Common myeloid progenitor, CD34-positive (primary cell): Measurements from ENCODE around the gene FIBP.

Experiments
- CTCF ChIA-PET: fragments of 350-600 bp; sonication (Branson Sonifier 250); formaldehyde crosslinking; loops from one replicate; lab custom pipeline; 2021; ENCODE audit warnings: antibody characterized with exemption; lab: Charles Lee
- POLR2A ChIA-PET: fragments of 350-600 bp; sonication (Branson Sonifier 250); formaldehyde crosslinking; loops from one replicate; lab custom pipeline; 2021; ENCODE audit warnings: antibody characterized with exemption; lab: Charles Lee
- DNase-seq, 3 donors: peaks; one replicate each; pipeline versions ENCODE4 v3.0.0 to v3.0.0-alpha.2; 2013
- H3K27ac ChIP-seq, 2 experiments: 1 replicate in 1 of 2; 2 replicates in 1 of 2; pipeline ENCODE4 v1.7.0; 2013; ENCODE audit warnings: inconsistent platforms in 2 of 2, low read length in 2 of 2, mild to moderate bottlenecking in 2 of 2, low read depth in 1 of 2, moderate library complexity in 1 of 2; ENCODE audit not compliant: severe bottlenecking in 2 of 2, insufficient read depth in 1 of 2, poor library complexity in 1 of 2
- H3K27me3 ChIP-seq, 5 experiments: replicated peaks in 2 of 5; 1 replicate in 3 of 5; 2 replicates in 2 of 5; pipeline versions ENCODE4 v1.6.1 to v1.7.0; 2013; ENCODE audit warnings: low read length in 4 of 5, mild to moderate bottlenecking in 2 of 5, moderate library complexity in 2 of 5, inconsistent platforms in 1 of 5; ENCODE audit not compliant: insufficient read depth in 5 of 5, control insufficient read depth in 4 of 5
- H3K36me3 ChIP-seq, 4 experiments: 1 replicate in 2 of 4; 2 replicates in 2 of 4; pipeline versions ENCODE4 v1.6.1 to v1.7.0; 2013; ENCODE audit warnings: low read length in 3 of 4, control low read depth in 1 of 4, mild to moderate bottlenecking in 1 of 4; ENCODE audit not compliant: control insufficient read depth in 4 of 4, insufficient read depth in 4 of 4
- H3K4me1 ChIP-seq, 4 experiments: 1 replicate in 3 of 4; 2 replicates in 1 of 4; pipeline versions ENCODE4 v1.6.1 to v1.7.1; 2013; ENCODE audit warnings: low read length in 3 of 4, mild to moderate bottlenecking in 3 of 4, control low read depth in 1 of 4, inconsistent platforms in 1 of 4, moderate library complexity in 1 of 4; ENCODE audit not compliant: control insufficient read depth in 4 of 4, insufficient read depth in 4 of 4; ENCODE audit errors: control extremely low read depth in 1 of 4
- H3K4me3 ChIP-seq, 7 experiments: 1 replicate in 4 of 7; 2 replicates in 3 of 7; pipeline versions ENCODE4 v1.5.1 to v1.7.0; 2013; ENCODE audit warnings: mild to moderate bottlenecking in 7 of 7, low read length in 6 of 7, moderate library complexity in 6 of 7, inconsistent platforms in 2 of 7, low read depth in 2 of 7, control low read depth in 1 of 7; ENCODE audit not compliant: insufficient read depth in 4 of 7, control insufficient read depth in 1 of 7; ENCODE audit errors: extremely low read depth in 1 of 7
- H3K9me3 ChIP-seq, 5 experiments: 1 replicate in 4 of 5; 2 replicates in 1 of 5; pipeline versions ENCODE4 v1.6.1 to v1.7.1; 2013; ENCODE audit warnings: low read length in 4 of 5, mild to moderate bottlenecking in 2 of 5, inconsistent platforms in 1 of 5, low read depth in 1 of 5, moderate library complexity in 1 of 5; ENCODE audit not compliant: control insufficient read depth in 4 of 5, insufficient read depth in 2 of 5; ENCODE audit errors: control extremely low read depth in 1 of 5
- WGBS: methylation state at CpG from one replicate; pipeline ENCODE4 v1.1.5; 2013; ENCODE audit not compliant: insufficient coverage; 5-methylcytosine and 5-hydroxymethylcytosine counted together

The FIBP gene

GRCh38 chr11:65861533-65862183, 26.6 kb downstream of the FIBP start:
- Histone ChIP-seq H3K4me3 (peak overlapping the region in 6 of 7 experiments; percentile 57 to 96 (median 90)), H3K27me3 (no peaks in the 10 kb centered on the region), H3K27ac (peak overlapping the region in 1 of 2 experiments; percentile 85), H3K9me3 (no peaks in the 10 kb centered on the region), H3K36me3 (peaks cover 3 to 50% (median 45%) of the 10 kb centered on the region in 4 experiments), H3K4me1 (peaks cover 11 to 38% (median 35%) of the 10 kb centered on the region in 4 experiments)
- POLR2A ChIA-PET = interaction anchor here (4.1 kb wide), 1 partner anchor 27 kb away, joined by 33 read pairs; the partner anchor contains the start of genes CCDC85B and FIBP
- CTCF ChIA-PET = interaction anchor here (0.9 to 7.9 kb wide), 7 partner anchors 10 to 81 kb away, joined by 3 to 124 read pairs (median 4); partner anchors contain the start of genes CCDC85B, EFEMP2 and FIBP
- DNase-seq = no peak
- 96% methylated on average over 5 of the region's 13 CpGs for WGBS

- ChIA-PET POLR2A (interaction anchor here (2.4 to 4.1 kb wide), 2 partner anchors 10 to 28 kb away, joined by 22 to 33 read pairs; partner anchors contain the start of genes CCDC85B, EFEMP2 and FIBP), CTCF (interaction anchor here (0.6 to 7.9 kb wide), 7 partner anchors 10 to 271 kb away, joined by 3 to 124 read pairs (median 3); partner anchors contain the start of genes CCDC85B, EFEMP2 and FIBP)
- H3K27me3 ChIP-seq = no peaks in the 10 kb centered on the region
- WGBS = 16% methylated on average over 5 of the region's 14 CpGs
- H3K9me3 ChIP-seq = no peaks in the 10 kb centered on the region
- peaks cover 14 to 44% (median 40%) of the 10 kb centered on the region in 4 experiments for H3K4me1 ChIP-seq
- peak overlapping the region; percentile 68 to 85 for H3K27ac ChIP-seq
- no peak for DNase-seq
- H3K36me3 ChIP-seq = peaks cover 3 to 51% (median 43%) of the 10 kb centered on the region in 4 experiments
- H3K4me3 ChIP-seq = peak overlapping the region; percentile 57 to 96 (median 89)
Measured at GRCh38 chr11:65861165-65861505, 27.1 kb downstream of the FIBP start.

- POLR2A ChIA-PET = interaction anchor here (0.5 to 4.1 kb wide), 7 partner anchors 8 to 142 kb away, joined by 4 to 33 read pairs (median 5); partner anchors contain the start of genes BANF1, CCDC85B, CTSW and EFEMP2
- Histone ChIP-seq H3K27ac (peak within 1 kb of the TSS; percentile 68 to 85), H3K4me1 (peaks cover 14 to 50% (median 46%) of the 10 kb centered on the region in 4 experiments), H3K27me3 (no peaks in the 10 kb centered on the region), H3K9me3 (no peaks in the 10 kb centered on the region), H3K36me3 (peaks cover 3 to 51% (median 42%) of the 10 kb centered on the region in 4 experiments), H3K4me3 (peak within 1 kb of the TSS; percentile 80 to 96 (median 90))
- CTCF ChIA-PET = interaction anchor here (0.6 to 7.9 kb wide), 21 partner anchors 9 to 270 kb away, joined by 3 to 124 read pairs (median 3); partner anchors contain the start of genes CCDC85B, EFEMP2, FIBP and KAT5
- under 1% methylated on average over 73 of the region's 78 CpGs for WGBS
- DNase-seq = peak; percentile 99
Measured at GRCh38 chr11:65860278-65861164, 27.8 kb downstream of the FIBP start, which contains the start of gene MUS81. TSS of gene MUS81 (plus strand) at chr11:65860433. CDS start at chr11:65860754, 321 bp downstream.

- Histone ChIP-seq H3K4me3 (peak overlapping the region; percentile 57 to 96 (median 89)), H3K36me3 (peaks cover 3 to 51% (median 40%) of the 10 kb centered on the region in 4 experiments), H3K4me1 (peaks cover 14 to 52% (median 49%) of the 10 kb centered on the region in 4 experiments), H3K27ac (peak overlapping the region; percentile 68 to 85), H3K9me3 (no peaks in the 10 kb centered on the region), H3K27me3 (no peaks in the 10 kb centered on the region)
- ChIA-PET POLR2A (interaction anchor here (0.5 to 4.1 kb wide), 9 partner anchors 9 to 148 kb away, joined by 3 to 33 read pairs (median 5); partner anchors contain the start of genes BANF1, CCDC85B, CTSW and EFEMP2), CTCF (interaction anchor here (0.6 to 7.9 kb wide), 20 partner anchors 9 to 236 kb away, joined by 3 to 124 read pairs (median 3); partner anchors contain the start of genes CCDC85B, EFEMP2, FIBP and KAT5)
- under 1% methylated on average over 14 of the region's 16 CpGs for WGBS
- DNase-seq = peak in 1 of 3 donors; percentile 22
Measured at GRCh38 chr11:65859812-65860277, 28.4 kb downstream of the FIBP start.

- Histone ChIP-seq H3K9me3 (no peaks in the 10 kb centered on the region), H3K4me3 (peak overlapping the region; percentile 80 to 96 (median 90)), H3K36me3 (peaks cover under 1 to 51% (median 40%) of the 10 kb centered on the region in 4 experiments), H3K27ac (peak overlapping the region; percentile 68 to 85), H3K27me3 (no peaks in the 10 kb centered on the region), H3K4me1 (peaks cover 14 to 52% (median 49%) of the 10 kb centered on the region in 4 experiments)
- under 1% methylated on average over 41 of the region's 46 CpGs for WGBS
- POLR2A ChIA-PET = interaction anchor here (1.0 to 4.1 kb wide), 7 partner anchors 9 to 147 kb away, joined by 3 to 33 read pairs (median 5); partner anchors contain the start of genes BANF1, CCDC85B, EFEMP2 and FIBP
- CTCF ChIA-PET = interaction anchor here (0.8 to 7.9 kb wide), 16 partner anchors 12 to 236 kb away, joined by 3 to 124 read pairs (median 4); partner anchors contain the start of genes CCDC85B, EFEMP2, FIBP and SNX32
- peak; percentile 97 to 99 (median 99) for DNase-seq
Measured at GRCh38 chr11:65859095-65859811, 29.0 kb downstream of the FIBP start.
